ENCODE data around the gene TGDS.

The TGDS gene

GRCh38 chr13:94556621-94557020 lies 39.3 kb downstream of the TGDS start:
- in situ Hi-C loops (cut with MboI; ENCODE audit: low sequenced_read_pairs) = no loop called here
- Histone ChIP-seq H3K36me3 (replicated peaks) (no peaks in the 10 kb centered on the region), H3K9me3 (no peaks in the 10 kb centered on the region), H3K27me3 (ENCODE audit: low read depth) (no peaks in the 10 kb centered on the region), H3K4me1 (0 out of 2 replicates have a peak, but pooled peaks cover 6% of the 10 kb centered on the region), H3K4me3 (no peak overlapping the region)
- no peak for DNase-seq (ENCODE audit: low spot score in 2 of 2)

DNA sequence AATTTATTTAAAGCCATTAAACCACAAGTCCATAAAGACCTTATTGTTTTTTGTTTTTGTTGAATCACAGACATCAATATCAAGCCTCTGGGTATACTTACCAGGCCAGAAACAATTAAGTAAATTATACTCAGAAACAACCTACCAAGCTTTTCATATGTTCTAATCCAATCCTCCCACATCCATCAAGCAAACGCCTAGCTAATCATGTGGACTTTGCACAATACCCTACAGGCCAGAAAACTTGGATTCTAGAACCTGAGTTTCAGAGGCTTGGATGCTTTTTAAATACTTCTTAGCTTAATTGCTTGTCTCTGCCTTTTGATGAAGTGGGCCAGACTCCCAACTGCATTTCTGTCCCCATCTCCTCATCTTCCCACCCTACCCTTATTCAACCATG lies 39.9 kb downstream of the TGDS start:
- Histone ChIP-seq H3K36me3 (replicated peaks) (no peaks in the 10 kb centered on the region), H3K27me3 (ENCODE audit: low read depth) (no peaks in the 10 kb centered on the region), H3K9me3 (no peaks in the 10 kb centered on the region), H3K4me1 (0 out of 2 replicates have a peak, but pooled peaks cover 6% of the 10 kb centered on the region), H3K4me3 (no peak overlapping the region)
- DNase-seq (ENCODE audit: low spot score in 2 of 2) = no peak
- in situ Hi-C loops (cut with MboI; ENCODE audit: low sequenced_read_pairs) = no loop called here

DNA sequence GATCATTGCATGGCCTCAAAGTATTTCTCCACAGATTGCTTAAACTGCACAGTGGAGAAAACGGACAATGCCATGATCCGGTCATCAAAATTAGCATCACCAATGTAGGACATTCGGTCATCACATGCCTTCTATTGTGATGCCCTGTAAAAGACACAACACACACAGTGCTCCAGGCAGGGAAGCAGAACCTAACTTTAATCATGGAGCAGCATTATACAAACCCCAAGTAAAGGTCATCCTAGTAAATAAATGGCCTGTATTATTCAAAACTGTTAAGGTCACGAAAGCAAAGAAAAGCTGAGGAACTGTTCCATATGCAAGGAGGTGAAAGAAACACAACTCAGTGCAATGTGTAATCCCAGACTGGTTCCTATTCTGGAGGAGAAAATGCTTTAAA lies 42.2 kb downstream of the TGDS start:
- in situ Hi-C loops (cut with MboI; ENCODE audit: low sequenced_read_pairs) = no loop called here
- peaks cover 13% of the 10 kb centered on the region for H3K4me1 ChIP-seq
- no peak for DNase-seq (ENCODE audit: low spot score in 2 of 2)

DNA sequence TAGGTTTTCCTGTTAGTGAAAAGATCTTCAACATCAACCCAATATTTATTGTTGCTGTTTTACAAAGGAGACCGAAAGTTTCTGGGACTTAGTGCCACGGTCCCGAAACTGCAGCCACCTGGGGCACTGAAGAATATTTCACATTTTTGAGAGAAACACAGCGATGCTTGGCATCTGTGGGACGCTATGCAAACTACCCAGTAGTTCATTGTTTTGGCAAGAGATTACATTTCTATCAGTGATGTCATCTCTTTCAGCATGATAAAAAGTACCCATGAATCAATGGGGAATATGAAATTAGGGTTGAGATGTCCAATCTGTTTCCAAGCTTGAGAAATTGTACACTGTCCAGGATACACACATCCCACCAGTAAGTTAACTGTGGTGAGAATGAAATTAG lies 43.9 kb downstream of the TGDS start:
- DNase-seq (ENCODE audit: low spot score in 2 of 2) = no peak
- peaks cover 21% of the 10 kb centered on the region for H3K4me1 ChIP-seq
- in situ Hi-C loops (cut with MboI; ENCODE audit: low sequenced_read_pairs) = no loop called here
- no peaks in the 10 kb centered on the region for H3K27me3 ChIP-seq (ENCODE audit: low read depth)
- H3K4me3 ChIP-seq = no peak overlapping the region
- no peaks in the 10 kb centered on the region for H3K9me3 ChIP-seq
- H3K36me3 ChIP-seq (replicated peaks) = no peaks in the 10 kb centered on the region

More for the DNA sequence above, 42.2 kb downstream of the TGDS start:
- Histone ChIP-seq H3K36me3 (replicated peaks) (no peaks in the 10 kb centered on the region), H3K9me3 (no peaks in the 10 kb centered on the region), H3K4me3 (no peak overlapping the region), H3K27me3 (ENCODE audit: low read depth) (no peaks in the 10 kb centered on the region)

GRCh38 chr13:94550062-94550738 lies 45.8 kb downstream of the TGDS start:
- Histone ChIP-seq H3K36me3 (replicated peaks) (no peaks in the 10 kb centered on the region), H3K27me3 (ENCODE audit: low read depth) (no peaks in the 10 kb centered on the region), H3K9me3 (no peaks in the 10 kb centered on the region), H3K4me3 (peak overlapping the region; percentile 51), H3K4me1 (peaks cover 21% of the 10 kb centered on the region)
- no peak for DNase-seq (ENCODE audit: low spot score in 2 of 2)
- in situ Hi-C loops (cut with MboI; ENCODE audit: low sequenced_read_pairs) = no loop called here

- Histone ChIP-seq H3K36me3 (replicated peaks) (no peaks in the 10 kb centered on the region), H3K4me1 (peaks cover 21% of the 10 kb centered on the region), H3K4me3 (peak overlapping the region; percentile 51), H3K9me3 (no peaks in the 10 kb centered on the region), H3K27me3 (ENCODE audit: low read depth) (no peaks in the 10 kb centered on the region)
- peak; percentile 88 to 93 for DNase-seq (ENCODE audit: low spot score in 2 of 2)
- in situ Hi-C loops (cut with MboI; ENCODE audit: low sequenced_read_pairs) = no loop called here
Measured at GRCh38 chr13:94549232-94550061, 46.5 kb downstream of the TGDS start.

- peaks cover 18% of the 10 kb centered on the region for H3K4me1 ChIP-seq
- H3K27me3 ChIP-seq (ENCODE audit: low read depth) = no peaks in the 10 kb centered on the region
- H3K36me3 ChIP-seq (replicated peaks) = no peaks in the 10 kb centered on the region
- peak overlapping the region; percentile 51 for H3K4me3 ChIP-seq
- in situ Hi-C loops (cut with MboI; ENCODE audit: low sequenced_read_pairs) = no loop called here
- peak in 1 of 2 experiments; percentile 34 for DNase-seq (ENCODE audit: low spot score in 2 of 2)
- H3K9me3 ChIP-seq = no peaks in the 10 kb centered on the region
Measured at GRCh38 chr13:94548821-94549231, 47.1 kb downstream of the TGDS start.

GRCh38 chr13:94548382-94548781 lies 47.6 kb downstream of the TGDS start:
- Histone ChIP-seq H3K4me1 (peaks cover 16% of the 10 kb centered on the region), H3K9me3 (no peaks in the 10 kb centered on the region), H3K36me3 (replicated peaks) (no peaks in the 10 kb centered on the region), H3K27me3 (ENCODE audit: low read depth) (no peaks in the 10 kb centered on the region), H3K4me3 (peak overlapping the region; percentile 51)
- in situ Hi-C loops (cut with MboI; ENCODE audit: low sequenced_read_pairs) = no loop called here
- peak in 1 of 2 experiments; percentile 12 for DNase-seq (ENCODE audit: low spot score in 2 of 2)

- no peaks in the 10 kb centered on the region for H3K27me3 ChIP-seq (ENCODE audit: low read depth)
- no peak overlapping the region for H3K4me3 ChIP-seq
- peaks cover 16% of the 10 kb centered on the region for H3K4me1 ChIP-seq
- no peaks in the 10 kb centered on the region for H3K9me3 ChIP-seq
- no peak for DNase-seq (ENCODE audit: low spot score in 2 of 2)
- H3K36me3 ChIP-seq (replicated peaks) = no peaks in the 10 kb centered on the region
- in situ Hi-C loops (cut with MboI; ENCODE audit: low sequenced_read_pairs) = no loop called here
Measured at GRCh38 chr13:94546061-94546839, 49.7 kb downstream of the TGDS start.

- Histone ChIP-seq H3K27me3 (ENCODE audit: low read depth) (peaks cover 4% of the 10 kb centered on the region; the same call in 1 of the 2 replicates), H3K9me3 (no peaks in the 10 kb centered on the region), H3K36me3 (replicated peaks) (no peaks in the 10 kb centered on the region), H3K4me3 (no peak overlapping the region), H3K4me1 (peaks cover 12% of the 10 kb centered on the region; the same call in 1 of the 2 replicates)
- no peak for DNase-seq (ENCODE audit: low spot score in 2 of 2)
- in situ Hi-C loops (cut with MboI; ENCODE audit: low sequenced_read_pairs) = no loop called here
Measured at GRCh38 chr13:94544922-94545321, 51.0 kb downstream of the TGDS start.

- peaks cover 7% of the 10 kb centered on the region for H3K27me3 ChIP-seq (ENCODE audit: low read depth)
- DNase-seq (ENCODE audit: low spot score in 2 of 2) = no peak
- H3K36me3 ChIP-seq (replicated peaks) = no peaks in the 10 kb centered on the region
- no peaks in the 10 kb centered on the region for H3K9me3 ChIP-seq
- in situ Hi-C loops (cut with MboI; ENCODE audit: low sequenced_read_pairs) = no loop called here
- no peak overlapping the region for H3K4me3 ChIP-seq
- 0 out of 2 replicates have a peak, but pooled peaks cover under 1% of the 10 kb centered on the region for H3K4me1 ChIP-seq
Measured at GRCh38 chr13:94542917-94543316, 53.0 kb downstream of the TGDS start.

DNA sequence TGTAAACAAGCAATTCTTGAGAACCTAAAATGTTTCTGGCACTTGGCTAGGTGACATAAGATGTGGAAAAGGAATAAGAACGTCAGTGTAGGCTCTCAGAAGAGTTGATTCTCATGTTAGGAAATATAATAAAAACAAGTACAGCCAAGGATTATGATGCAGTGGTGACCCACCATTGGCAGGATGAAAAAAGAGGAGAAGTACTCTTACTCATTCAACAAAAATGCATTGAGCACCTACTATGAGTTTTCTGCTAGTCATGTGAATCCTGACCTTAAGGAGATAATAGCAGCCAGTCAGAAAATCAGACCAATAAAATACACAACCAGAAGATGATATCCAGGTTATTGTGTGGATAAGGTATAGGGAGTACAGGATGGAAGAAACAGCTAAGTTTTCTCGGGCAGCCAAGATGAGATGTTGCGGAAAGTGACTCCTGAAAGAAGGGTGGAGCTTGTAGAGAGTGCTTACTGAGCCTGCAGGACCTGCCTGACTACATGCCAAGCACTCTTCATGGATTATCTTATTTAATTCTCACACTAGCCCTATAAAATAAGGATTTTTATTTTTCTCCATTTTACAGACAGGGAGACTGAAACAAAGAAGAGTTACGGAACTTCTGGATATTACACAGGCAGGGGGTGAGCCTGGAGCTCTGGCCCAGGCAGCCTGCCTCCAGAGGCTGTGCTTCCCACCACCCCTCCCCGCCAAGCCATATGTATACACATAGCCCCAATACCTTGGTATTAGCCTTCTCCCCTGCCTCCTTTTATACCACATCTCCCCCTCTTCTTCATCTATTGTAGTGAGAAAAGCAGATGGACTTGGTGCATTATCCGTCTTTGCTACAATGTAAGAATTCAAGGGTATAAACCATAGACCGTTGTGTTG lies 58.0 kb downstream of the TGDS start:
- in situ Hi-C loops (cut with MboI; ENCODE audit: low sequenced_read_pairs) = no loop called here
- Histone ChIP-seq H3K4me1 (no peaks in the 10 kb centered on the region), H3K27me3 (ENCODE audit: low read depth) (peaks cover 7% of the 10 kb centered on the region), H3K4me3 (no peak overlapping the region), H3K9me3 (no peaks in the 10 kb centered on the region), H3K36me3 (replicated peaks) (no peaks in the 10 kb centered on the region)
- DNase-seq (ENCODE audit: low spot score in 2 of 2) = no peak

GRCh38 chr13:94535775-94536174 lies 60.2 kb downstream of the TGDS start:
- no peaks in the 10 kb centered on the region for H3K36me3 ChIP-seq (replicated peaks)
- in situ Hi-C loops (cut with MboI; ENCODE audit: low sequenced_read_pairs) = no loop called here
- DNase-seq (ENCODE audit: low spot score in 2 of 2) = no peak
- H3K9me3 ChIP-seq = 0 out of 2 replicates have a peak, but pooled peaks cover 3% of the 10 kb centered on the region
- H3K4me1 ChIP-seq = no peaks in the 10 kb centered on the region
- peaks cover 7% of the 10 kb centered on the region for H3K27me3 ChIP-seq (ENCODE audit: low read depth)
- no peak overlapping the region for H3K4me3 ChIP-seq

All from HAP-1 (cell line).